Left renal pelvis (tissue), 4 donors: ENCODE results near the gene RNF40. TPM values are rescaled to one million over a fixed set of nuclear protein-coding genes. Genes with fewer than 3 reads are reported as not detected.
"Not testable (repeated sequence)": the region's sequence is repeated elsewhere in the genome, so short reads cannot be mapped to it uniquely, and the experiment has no call there.

Experiments
- DNase-seq, 4 donors: peaks; one replicate each; pipeline ENCODE4 v3.0.0-alpha.2; 2013; ENCODE audit warnings: low read depth in 4 of 4, low spot score in 3 of 4
- polyA plus RNA-seq, 4 donors: library from polyadenylated mRNA; unstranded; fragments of 120-200 nt; gene quantifications; one replicate each; pipeline ENCODE4 v1.2.1, GENCODE V29; 2013; ENCODE audit not compliant: insufficient read length in 4 of 4

Gene RNF40
- polyA plus RNA-seq, 4 donors, result 108 to 129 (median 121) TPM

- DNase-seq, result no peak
Measured at GRCh38 chr16:30780549-30780948, 18.4 kb downstream of the RNF40 start.

DNA sequence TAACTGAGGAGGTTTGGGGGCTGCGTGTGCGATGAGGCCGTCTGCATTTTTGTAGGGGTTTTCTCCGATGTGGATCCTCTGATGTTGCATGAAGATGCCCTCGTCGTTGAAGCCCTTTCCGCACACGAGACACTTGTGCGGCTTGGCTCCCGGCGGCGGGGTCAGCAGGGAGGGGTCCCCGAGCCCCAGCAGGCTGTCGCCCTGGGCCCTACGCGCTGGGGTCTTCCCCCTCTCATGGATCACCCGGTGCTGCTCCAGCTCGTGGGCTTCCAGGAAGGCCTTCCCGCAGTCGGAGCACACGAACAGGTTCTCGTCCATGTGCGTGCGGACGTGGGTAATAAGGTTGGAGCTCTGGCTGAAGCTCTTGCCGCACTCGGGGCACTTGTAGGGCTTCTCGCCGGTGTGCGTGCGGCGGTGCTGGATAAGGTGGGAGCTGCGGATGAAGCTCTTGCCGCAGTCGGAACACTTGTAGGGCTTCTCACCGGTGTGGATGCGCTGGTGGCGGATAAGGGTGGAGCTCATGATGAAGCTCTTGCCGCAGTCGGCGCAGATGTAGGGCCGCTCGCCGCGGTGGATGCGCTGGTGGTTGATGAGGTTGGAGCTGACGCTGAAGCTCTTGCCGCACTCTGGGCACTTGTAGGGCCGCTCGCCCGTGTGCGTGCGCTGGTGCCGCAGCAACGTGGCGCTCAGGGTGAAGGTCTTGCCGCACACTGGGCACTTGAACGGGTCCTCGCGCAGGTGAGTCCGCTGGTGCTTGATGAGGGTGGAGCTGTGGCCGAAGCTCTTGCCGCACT lies 20.6 kb downstream of the RNF40 start:
- no peak for DNase-seq

DNA sequence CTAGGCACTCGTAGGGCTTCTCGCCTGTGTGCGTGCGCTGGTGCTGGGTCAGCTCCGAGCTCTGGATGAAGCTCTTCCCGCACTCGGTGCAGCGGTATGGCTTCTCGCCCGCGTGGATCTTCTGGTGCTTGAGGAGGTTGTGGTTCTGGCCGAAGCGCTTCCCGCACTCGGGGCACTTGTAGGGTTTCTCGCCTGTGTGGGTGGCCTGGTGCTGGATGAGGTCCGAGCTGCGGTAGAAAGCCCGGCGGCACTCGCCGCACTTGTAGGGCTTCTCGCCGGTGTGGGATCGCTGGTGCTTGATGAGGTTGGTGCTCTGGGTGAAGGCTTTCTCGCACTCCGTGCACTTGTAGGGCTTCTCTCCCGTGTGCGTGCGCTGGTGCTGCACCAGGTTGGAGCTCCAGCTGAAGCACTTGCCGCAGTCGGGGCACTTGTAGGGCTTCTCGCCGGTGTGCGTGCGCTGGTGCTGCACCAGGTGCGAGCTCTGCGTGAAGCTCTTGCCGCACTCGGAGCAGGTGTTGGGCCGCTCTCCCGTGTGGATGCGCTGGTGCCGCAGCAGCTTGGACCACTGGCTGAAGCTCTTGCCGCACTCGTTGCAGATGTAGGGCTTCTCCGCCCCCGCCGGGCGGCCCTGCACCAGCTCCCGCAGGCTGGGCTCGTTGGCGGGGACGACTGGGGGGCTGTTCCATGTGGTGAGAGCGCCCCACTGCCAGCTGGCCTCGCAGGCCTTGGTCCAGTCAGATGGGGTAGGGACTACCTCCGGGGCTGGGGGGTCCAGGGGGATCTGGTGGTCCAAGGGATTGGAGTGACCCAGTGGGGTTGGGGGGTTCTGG lies 21.4 kb downstream of the RNF40 start:
- no peak for DNase-seq

GRCh38 chr16:30784215-30784614 lies 22.1 kb downstream of the RNF40 start:
- DNase-seq, result no peak

- DNase-seq, result no peak
Measured at GRCh38 chr16:30785126-30786106, 23.3 kb downstream of the RNF40 start.

- no peak for DNase-seq
Measured at GRCh38 chr16:30786115-30786935, 24.2 kb downstream of the RNF40 start.

GRCh38 chr16:30786936-30787612 lies 25.0 kb downstream of the RNF40 start, which contains the start of gene ZNF629:
TSS of gene ZNF629 (minus strand) at chr16:30787205. CDS start at chr16:30784482, 2,723 bp downstream.
- peak in 2 of 4 donors; percentile 80 to 81 for DNase-seq

GRCh38 chr16:30787613-30788378 lies 25.7 kb downstream of the RNF40 start:
- no peak for DNase-seq

DNA sequence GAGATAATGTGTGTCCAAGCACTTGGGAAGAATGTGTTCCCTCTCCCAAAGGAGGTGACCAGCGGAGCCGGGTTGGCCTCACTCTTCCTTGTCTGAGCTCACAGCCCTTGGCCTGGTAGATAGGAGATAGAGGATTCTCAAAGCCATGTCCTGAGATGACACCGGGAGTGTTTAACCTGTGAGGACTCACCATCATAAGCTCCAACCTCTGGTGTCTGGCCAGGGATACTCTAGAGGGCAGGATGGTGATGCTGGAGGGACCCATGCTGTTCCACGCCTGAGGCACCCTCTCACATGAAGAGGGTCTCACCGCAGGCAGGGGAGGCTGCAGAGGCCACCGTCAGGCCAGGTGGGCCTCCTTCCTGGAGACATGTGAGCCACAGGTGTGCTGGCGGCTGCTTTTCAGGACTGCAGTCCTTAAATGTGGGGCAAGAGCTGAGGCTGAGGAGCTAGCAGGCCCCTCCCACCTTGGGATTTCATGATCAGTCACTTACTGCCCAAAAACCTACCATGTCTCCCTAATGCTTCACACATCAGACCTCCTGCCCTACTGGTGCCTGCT lies 31.5 kb downstream of the RNF40 start:
- no peak for DNase-seq

GRCh38 chr16:30794634-30795033 lies 32.5 kb downstream of the RNF40 start:
- no peak for DNase-seq

GRCh38 chr16:30797670-30798309 lies 35.7 kb downstream of the RNF40 start:
- DNase-seq, result no peak

DNA sequence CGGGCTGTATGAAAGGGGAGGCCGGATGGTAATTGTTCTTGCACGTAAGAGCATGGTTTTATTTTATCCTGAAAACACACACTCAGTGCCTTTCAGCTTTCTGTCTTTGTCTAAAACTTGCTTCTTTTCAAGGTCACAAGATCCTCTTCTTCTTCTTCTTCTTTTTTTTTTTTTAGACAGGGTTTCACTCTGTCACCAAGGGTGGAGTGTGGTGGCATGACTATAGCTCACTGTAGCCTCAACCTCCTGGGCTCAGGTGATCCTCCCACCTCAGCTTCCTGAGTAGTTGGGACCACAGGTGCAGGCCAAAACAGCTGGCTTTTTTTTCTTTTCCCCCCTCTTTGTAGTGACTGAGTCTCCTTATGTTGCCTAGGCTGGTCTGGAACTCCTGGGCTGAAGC lies 40.8 kb downstream of the RNF40 start:
- DNase-seq, result no peak

GRCh38 chr16:30805056-30805369 lies 42.9 kb downstream of the RNF40 start:
- DNase-seq, result no peak

GRCh38 chr16:30805370-30806169 lies 43.4 kb downstream of the RNF40 start:
- peak in 2 of 4 donors; percentile 70 to 73 for DNase-seq

GRCh38 chr16:30808146-30808545 lies 46.0 kb downstream of the RNF40 start:
- no peak for DNase-seq

GRCh38 chr16:30808890-30809426 lies 46.8 kb downstream of the RNF40 start:
- not testable (repeated sequence) for DNase-seq

GRCh38 chr16:30809675-30810074 lies 47.6 kb downstream of the RNF40 start:
- not testable (repeated sequence) for DNase-seq
